ENCODE measurements around the gene IKZF3.

DNA sequence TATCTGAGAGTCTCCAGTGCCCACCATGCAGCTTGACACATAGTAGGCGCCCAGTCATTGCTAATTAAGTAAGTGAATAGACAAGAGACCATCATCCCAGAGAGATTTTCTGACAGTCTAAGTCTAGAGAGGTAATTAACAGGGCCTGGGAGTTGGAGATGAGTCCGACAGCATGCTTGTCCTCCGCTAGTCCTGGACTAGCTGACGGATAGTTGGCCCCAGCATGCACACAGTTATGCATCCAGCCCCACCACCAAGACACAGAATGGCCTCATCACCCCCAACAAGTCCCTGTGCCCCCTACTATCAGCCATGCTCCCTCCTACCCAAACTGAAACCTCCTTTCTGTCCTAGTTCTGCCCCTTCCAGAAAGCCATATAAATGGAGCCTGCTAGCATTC, 116.4 kb downstream of the IKZF3 start:
- TF ChIP-seq, protein P1, sequence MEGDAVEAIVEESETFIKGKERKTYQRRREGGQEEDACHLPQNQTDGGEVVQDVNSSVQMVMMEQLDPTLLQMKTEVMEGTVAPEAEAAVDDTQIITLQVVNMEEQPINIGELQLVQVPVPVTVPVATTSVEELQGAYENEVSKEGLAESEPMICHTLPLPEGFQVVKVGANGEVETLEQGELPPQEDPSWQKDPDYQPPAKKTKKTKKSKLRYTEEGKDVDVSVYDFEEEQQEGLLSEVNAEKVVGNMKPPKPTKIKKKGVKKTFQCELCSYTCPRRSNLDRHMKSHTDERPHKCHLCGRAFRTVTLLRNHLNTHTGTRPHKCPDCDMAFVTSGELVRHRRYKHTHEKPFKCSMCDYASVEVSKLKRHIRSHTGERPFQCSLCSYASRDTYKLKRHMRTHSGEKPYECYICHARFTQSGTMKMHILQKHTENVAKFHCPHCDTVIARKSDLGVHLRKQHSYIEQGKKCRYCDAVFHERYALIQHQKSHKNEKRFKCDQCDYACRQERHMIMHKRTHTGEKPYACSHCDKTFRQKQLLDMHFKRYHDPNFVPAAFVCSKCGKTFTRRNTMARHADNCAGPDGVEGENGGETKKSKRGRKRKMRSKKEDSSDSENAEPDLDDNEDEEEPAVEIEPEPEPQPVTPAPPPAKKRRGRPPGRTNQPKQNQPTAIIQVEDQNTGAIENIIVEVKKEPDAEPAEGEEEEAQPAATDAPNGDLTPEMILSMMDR (IDR thresholded peaks at IDR 0.05), result no peak
- no peak for TF ChIP-seq ELF4 (CRISPR knock-in tag; IDR thresholded peaks at IDR 0.05; ENCODE audit: low read depth)
- no peak for TF ChIP-seq JUN (CRISPR knock-in tag; IDR thresholded peaks at IDR 0.05)
- TF ChIP-seq TCF7 (CRISPR knock-in tag; IDR thresholded peaks at IDR 0.05; ENCODE audit: low read depth), result no peak
- TF ChIP-seq ETV6 (CRISPR knock-in tag; IDR thresholded peaks at IDR 0.05), result no peak
- TF ChIP-seq, protein P2, sequence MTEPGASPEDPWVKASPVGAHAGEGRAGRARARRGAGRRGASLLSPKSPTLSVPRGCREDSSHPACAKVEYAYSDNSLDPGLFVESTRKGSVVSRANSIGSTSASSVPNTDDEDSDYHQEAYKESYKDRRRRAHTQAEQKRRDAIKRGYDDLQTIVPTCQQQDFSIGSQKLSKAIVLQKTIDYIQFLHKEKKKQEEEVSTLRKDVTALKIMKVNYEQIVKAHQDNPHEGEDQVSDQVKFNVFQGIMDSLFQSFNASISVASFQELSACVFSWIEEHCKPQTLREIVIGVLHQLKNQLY (CRISPR knock-in tag; IDR thresholded peaks at IDR 0.05), result no peak
- no peak for TF ChIP-seq GTF2I (CRISPR knock-in tag; conservative IDR thresholded peaks at IDR 0.05)
